ENCODE data around the gene MAP3K3.
A peak's percentile ranks its signal among the peaks of the same experiment; 100 is the strongest.

- no peak for TF ChIP-seq POLR2A (IDR thresholded peaks at IDR 0.05)
- TF ChIP-seq CTCF (IDR thresholded peaks at IDR 0.05), result peak in 4 of 5 experiments; percentile 28 to 54 (median 38)
- TF ChIP-seq EP300 (IDR thresholded peaks at IDR 0.05), result peak in 1 of 2 donors; percentile 5
These were observed 75.4 kb downstream of the MAP3K3 start for GRCh38 chr17:63697341-63698286.

All from tibial nerve (tissue), 4 donors.